ENCODE data around the gene GSTA2. TPM values are rescaled to one million over a fixed set of nuclear protein-coding genes. Genes with fewer than 3 reads are reported as not detected.

The GSTA2 gene
- total and polyA plus RNA-seq, 10 of the 15 experiments (the other 5 are each of a cell fraction or from before 2014, with no cell fraction given) = not detected

GRCh38 chr6:52724406-52725121, 38.7 kb downstream of the GSTA2 start (continued):
- TF ChIP-seq SP1 (IDR thresholded peaks at IDR 0.05; ENCODE audit: low read depth, low read length) (no peak), HDAC6 (IDR thresholded peaks at IDR 0.05; ENCODE audit: unreplicated experiment) (no peak), BMI1 (IDR thresholded peaks at IDR 0.05; ENCODE audit: borderline replicate concordance) (no peak), BHLHE40 (IDR thresholded peaks at IDR 0.05; ENCODE audit: borderline replicate concordance in 1 of 2, low read depth in 2 of 2, low read length in 1 of 2) (no peak), ATF3 (IDR thresholded peaks at IDR 0.05; ENCODE audit: borderline replicate concordance, extremely low read depth, low read depth, low read length) (no peak), PAX5 (IDR thresholded peaks at IDR 0.05; ENCODE audit: borderline replicate concordance, low read depth, low read length) (no peak), LARP7 (IDR thresholded peaks at IDR 0.05) (no peak), GABPA (IDR thresholded peaks at IDR 0.05; ENCODE audit: low read depth) (no peak), CHD4 (IDR thresholded peaks at IDR 0.05) (no peak), CBX3 (IDR thresholded peaks at IDR 0.05; ENCODE audit: borderline replicate concordance, low read depth) (no peak), NR2C2 (IDR thresholded peaks at IDR 0.05; ENCODE audit: borderline replicate concordance, control insufficient read depth, insufficient read length, low read depth) (no peak), E2F8 (IDR thresholded peaks at IDR 0.05; ENCODE audit: low read depth, partially characterized antibody) (no peak), ATF7 (IDR thresholded peaks at IDR 0.05; ENCODE audit: low read depth) (no peak), ZNF622 (IDR thresholded peaks at IDR 0.05) (no peak), STAT3 (IDR thresholded peaks at IDR 0.05; ENCODE audit: low read depth, low read length) (no peak), FOXM1 (IDR thresholded peaks at IDR 0.05; ENCODE audit: low read depth, low read length) (no peak), ZBTB4 (CRISPR knock-in tag; IDR thresholded peaks at IDR 0.05) (no peak), SIX5 (IDR thresholded peaks at IDR 0.05; ENCODE audit: low read depth, low read length, severe bottlenecking) (no peak)
